Gastrocnemius medialis (tissue), 4 donors: ENCODE measurements around the gene AMZ1. TPM values are rescaled to one million over a fixed set of nuclear protein-coding genes. Genes with fewer than 3 reads are reported as not detected.

Experiments
- ATAC-seq, 2 donors: fragments of 150-250 bp; one replicate each; pipeline ENCODE4 v1.9.1; 2016
- DNase-seq, 2 donors: peaks; one replicate each; pipeline ENCODE4 v3.0.0-alpha.2; 2019
- H3K27ac ChIP-seq, 4 donors: fragments of 200-600 bp; sonication (generic); 1 replicate in 1 of 4; 2 replicates in 3 of 4; pipeline ENCODE4 v1.5.1; 2016 to 2018; ENCODE audit warnings: mild to moderate bottlenecking in 2 of 4, moderate library complexity in 1 of 4
- H3K27me3 ChIP-seq, 3 donors: fragments of 200-600 bp; sonication (generic) in 2 of 3; 1 replicate in 1 of 3; 2 replicates in 2 of 3; pipeline versions ENCODE4 v1.5.1 to v1.6.0; 2016 to 2019; ENCODE audit warnings: mild to moderate bottlenecking in 1 of 3, moderate library complexity in 1 of 3
- H3K36me3 ChIP-seq, 2 donors: fragments of 200-600 bp; sonication (generic) in 1 of 2; one replicate each; pipeline ENCODE4 v1.5.1; 2017 to 2018
- H3K4me1 ChIP-seq, 2 donors: fragments of 200-600 bp; sonication (generic) in 1 of 2; one replicate each; pipeline ENCODE4 v1.5.1; 2016 to 2017; ENCODE audit warnings: mild to moderate bottlenecking in 2 of 2
- H3K4me3 ChIP-seq, 4 donors: fragments of 200-600 bp; sonication (generic) in 3 of 4; 1 replicate in 1 of 4; 2 replicates in 3 of 4; pipeline ENCODE4 v1.5.1; 2016 to 2019; ENCODE audit warnings: mild to moderate bottlenecking in 2 of 4
- H3K9me3 ChIP-seq, 3 donors: fragments of 200-600 bp; sonication (generic) in 2 of 3; 1 replicate in 1 of 3; 2 replicates in 2 of 3; pipeline ENCODE4 v1.5.1; 2016 to 2019
- POLR2A ChIP-seq, 2 donors: fragments of 450-650 bp; IDR thresholded peaks; one replicate each; pipeline ENCODE4 v1.6.1; 2017; ENCODE audit warnings: antibody characterized with exemption in 2 of 2, mild to moderate bottlenecking in 2 of 2, moderate library complexity in 2 of 2
- in situ Hi-C, 4 donors: fragments of 200-750 bp; cut with MboI; loops; one replicate each; pipeline versions ENCODE4 v1.15.0 to v1.8.0; 2017; ENCODE audit warnings: low sequenced_read_pairs in 4 of 4
- intact Hi-C: fragments of 100-400 bp; cut with DNase I; formaldehyde crosslinking; loops from one replicate; pipeline ENCODE4 v1.15.1; 2023; ENCODE audit warnings: low total_unique reads
- total RNA-seq, 4 donors: library from RNA; depleted of rRNA; stranded (reverse); fragments of >200 nt; gene quantifications; one replicate each; pipeline versions ENCODE4 v1.1.0 to v1.2.3, GENCODE V29; 2016
- TF ChIP-seq, protein P1 (sequence below), 5 experiments: fragments of 450-650 bp in 3 of 5; fragments of 200-600 bp in 2 of 5; sonication (generic) in 2 of 5; IDR thresholded peaks in 4 of 5; conservative IDR thresholded peaks in 1 of 5; 1 replicate in 4 of 5; 2 replicates in 1 of 5; pipeline ENCODE4 v1.5.1; 2016 to 2019; ENCODE audit warnings: antibody characterized with exemption in 5 of 5, mild to moderate bottlenecking in 3 of 5, moderate library complexity in 3 of 5

AMZ1 gene
- total RNA-seq, 4 donors from 2014 or later, result not detected

DNA sequence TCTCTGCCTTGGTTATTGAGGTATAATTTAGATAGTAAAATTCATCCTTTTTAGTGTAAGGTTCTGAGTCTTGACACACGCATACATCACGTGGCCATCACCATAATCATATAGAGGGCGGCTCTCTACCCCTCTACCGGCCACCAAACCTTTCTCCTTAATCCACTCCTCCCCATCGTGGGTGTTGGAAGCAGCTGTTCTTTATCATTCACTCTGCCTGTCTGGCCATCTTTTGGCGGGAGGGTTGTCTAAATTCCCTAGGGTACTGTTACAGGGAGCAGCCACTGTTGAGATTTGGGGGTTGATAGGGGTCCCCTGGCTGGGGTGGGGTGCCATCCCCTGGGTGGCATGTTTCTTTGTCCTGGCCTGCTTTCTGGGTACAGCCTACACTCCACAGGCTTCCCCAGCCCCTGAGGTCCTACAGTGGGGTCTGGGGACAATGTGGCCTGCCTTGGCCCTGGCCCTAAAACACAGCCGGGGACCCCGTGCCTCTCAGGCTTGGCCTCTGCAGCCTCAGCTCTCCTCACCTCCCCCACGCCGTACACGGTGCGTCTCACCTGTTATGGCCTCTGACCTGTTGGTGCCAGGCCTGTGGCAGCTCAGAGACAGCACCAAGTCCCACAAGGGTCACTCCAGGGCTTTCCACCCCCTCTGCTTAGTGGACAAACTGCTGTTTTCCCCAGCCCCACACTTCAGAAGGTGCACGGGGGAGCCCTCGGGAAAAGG is 17.5 kb downstream of the AMZ1 start:
- ATAC-seq, result no peak
- intact Hi-C loops, result no loop called here
- Histone ChIP-seq H3K36me3 (no peaks in the 10 kb centered on the region), H3K27me3 (peaks cover 0 to 4% (median 4%) of the 10 kb centered on the region in 3 donors), H3K9me3 (no peaks in the 10 kb centered on the region), H3K27ac (no peak overlapping the region), H3K4me1 (peaks cover 0 to 4% of the 10 kb centered on the region in 2 donors), H3K4me3 (no peak overlapping the region)
- no peak for DNase-seq
- in situ Hi-C loops, result no loop called here
- TF ChIP-seq POLR2A (IDR thresholded peaks at IDR 0.05), result no peak
- TF ChIP-seq, protein P1, sequence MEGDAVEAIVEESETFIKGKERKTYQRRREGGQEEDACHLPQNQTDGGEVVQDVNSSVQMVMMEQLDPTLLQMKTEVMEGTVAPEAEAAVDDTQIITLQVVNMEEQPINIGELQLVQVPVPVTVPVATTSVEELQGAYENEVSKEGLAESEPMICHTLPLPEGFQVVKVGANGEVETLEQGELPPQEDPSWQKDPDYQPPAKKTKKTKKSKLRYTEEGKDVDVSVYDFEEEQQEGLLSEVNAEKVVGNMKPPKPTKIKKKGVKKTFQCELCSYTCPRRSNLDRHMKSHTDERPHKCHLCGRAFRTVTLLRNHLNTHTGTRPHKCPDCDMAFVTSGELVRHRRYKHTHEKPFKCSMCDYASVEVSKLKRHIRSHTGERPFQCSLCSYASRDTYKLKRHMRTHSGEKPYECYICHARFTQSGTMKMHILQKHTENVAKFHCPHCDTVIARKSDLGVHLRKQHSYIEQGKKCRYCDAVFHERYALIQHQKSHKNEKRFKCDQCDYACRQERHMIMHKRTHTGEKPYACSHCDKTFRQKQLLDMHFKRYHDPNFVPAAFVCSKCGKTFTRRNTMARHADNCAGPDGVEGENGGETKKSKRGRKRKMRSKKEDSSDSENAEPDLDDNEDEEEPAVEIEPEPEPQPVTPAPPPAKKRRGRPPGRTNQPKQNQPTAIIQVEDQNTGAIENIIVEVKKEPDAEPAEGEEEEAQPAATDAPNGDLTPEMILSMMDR (IDR thresholded peaks at IDR 0.05 in 4 of 5, conservative IDR thresholded peaks at IDR 0.05 in 1 of 5), result no peak

DNA sequence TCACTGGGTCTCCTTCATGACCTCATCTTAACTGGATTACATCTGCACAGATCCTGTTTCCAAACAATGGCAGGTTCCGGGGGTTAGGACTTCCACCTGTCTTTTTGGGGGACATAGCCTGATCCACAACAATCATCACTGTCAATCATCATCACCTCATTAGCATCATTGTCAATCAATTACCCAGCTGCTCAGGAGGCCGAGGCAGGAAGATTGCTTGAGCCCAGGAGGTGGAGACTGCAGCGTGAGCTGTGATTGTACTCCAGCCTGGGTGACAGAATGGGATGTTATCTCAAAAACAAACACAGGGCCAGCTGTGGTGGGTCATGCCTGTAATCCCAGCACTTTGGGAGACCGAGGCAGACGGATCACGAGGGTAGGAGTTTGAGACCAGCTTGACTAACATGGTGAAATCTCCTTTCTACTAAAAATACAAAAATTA is 18.7 kb downstream of the AMZ1 start:
- Histone ChIP-seq H3K27me3 (peaks cover 0 to 4% (median 4%) of the 10 kb centered on the region in 3 donors), H3K4me1 (peaks cover 0 to 4% of the 10 kb centered on the region in 2 donors), H3K4me3 (no peak overlapping the region), H3K9me3 (no peaks in the 10 kb centered on the region), H3K36me3 (no peaks in the 10 kb centered on the region), H3K27ac (no peak overlapping the region)
- no peak for DNase-seq
- in situ Hi-C loops, result no loop called here
- no peak for ATAC-seq
- TF ChIP-seq POLR2A (IDR thresholded peaks at IDR 0.05), result no peak
- TF ChIP-seq, protein P1 (IDR thresholded peaks at IDR 0.05 in 4 of 5, conservative IDR thresholded peaks at IDR 0.05 in 1 of 5), result no peak
- intact Hi-C loops, result no loop called here

DNA sequence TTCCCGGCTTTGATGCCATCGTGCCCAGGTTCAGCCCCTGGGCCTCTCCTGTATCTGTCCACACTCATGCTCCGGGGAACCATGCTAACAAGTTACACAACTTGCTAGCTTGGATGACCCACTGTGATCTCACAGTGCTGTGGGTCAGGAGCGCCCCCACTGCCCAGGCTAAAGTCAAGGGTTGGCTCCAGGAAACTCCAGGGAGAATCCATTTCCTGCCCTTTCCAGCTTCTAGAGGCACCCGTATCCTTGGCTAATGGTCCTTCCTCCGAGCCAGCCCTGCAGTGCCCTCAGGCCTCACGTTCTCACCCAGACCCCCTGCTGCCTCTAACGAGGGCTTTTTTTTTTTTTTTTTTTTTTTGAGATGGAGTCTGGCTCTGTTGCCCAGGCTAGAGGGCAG is 19.5 kb downstream of the AMZ1 start:
- in situ Hi-C loops (no loop called here), intact Hi-C loops (no loop called here)
- no peaks in the 10 kb centered on the region for H3K36me3 ChIP-seq
- H3K27ac ChIP-seq, result no peak overlapping the region
- ATAC-seq, result no peak
- peaks cover 0 to 4% (median 4%) of the 10 kb centered on the region in 3 donors for H3K27me3 ChIP-seq
- no peak overlapping the region for H3K4me3 ChIP-seq
- no peaks in the 10 kb centered on the region for H3K9me3 ChIP-seq
- H3K4me1 ChIP-seq, result peaks cover 0 to 4% of the 10 kb centered on the region in 2 donors
- no peak for DNase-seq
- TF ChIP-seq POLR2A (IDR thresholded peaks at IDR 0.05), result no peak
- TF ChIP-seq, protein P1 (IDR thresholded peaks at IDR 0.05 in 4 of 5, conservative IDR thresholded peaks at IDR 0.05 in 1 of 5), result no peak

DNA sequence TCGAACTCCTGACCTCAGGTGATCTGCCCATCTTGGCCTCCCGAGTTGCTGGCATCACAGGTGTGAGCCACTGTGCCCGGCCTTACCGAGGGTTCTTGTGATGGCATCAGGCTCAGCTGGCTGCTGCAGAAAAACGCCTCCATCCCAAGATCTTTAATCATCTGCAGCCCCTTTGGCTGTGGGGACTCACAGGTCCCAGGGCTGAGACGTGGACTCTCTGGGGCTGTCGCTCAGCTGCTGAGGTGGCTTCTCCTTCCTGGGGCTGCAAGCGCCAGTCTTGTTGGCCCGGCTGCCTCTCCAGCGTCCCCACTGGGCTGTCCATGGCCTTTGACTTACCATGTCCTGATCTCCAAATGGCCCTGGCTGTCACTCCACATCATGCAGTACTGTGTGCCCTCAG is 20.0 kb downstream of the AMZ1 start:
- intact Hi-C loops, result no loop called here
- no peak overlapping the region for H3K27ac ChIP-seq
- in situ Hi-C loops, result no loop called here
- no peak overlapping the region for H3K4me3 ChIP-seq
- H3K27me3 ChIP-seq, result peaks cover 0 to 4% (median 4%) of the 10 kb centered on the region in 3 donors
- DNase-seq, result no peak
- no peaks in the 10 kb centered on the region for H3K9me3 ChIP-seq
- ATAC-seq, result no peak
- TF ChIP-seq, protein P1 (IDR thresholded peaks at IDR 0.05 in 4 of 5, conservative IDR thresholded peaks at IDR 0.05 in 1 of 5), result no peak
- TF ChIP-seq POLR2A (IDR thresholded peaks at IDR 0.05), result no peak
- peaks cover 0 to 4% of the 10 kb centered on the region in 2 donors for H3K4me1 ChIP-seq
- H3K36me3 ChIP-seq, result no peaks in the 10 kb centered on the region
